ENCODE data around the gene GCNT1. TPM values are rescaled to one million over a fixed set of nuclear protein-coding genes. Genes with fewer than 3 reads are reported as not detected.
"Not testable (repeated sequence)": the region's sequence is repeated elsewhere in the genome, so short reads cannot be mapped to it uniquely, and the experiment has no call there.

The GCNT1 gene
- total RNA-seq, 1 experiment from 2014 or later: 17.8 TPM

- Histone ChIP-seq H3K27ac (no peak overlapping the region), H3K9me3 (replicated peaks) (no peaks in the 10 kb centered on the region), H3K4me1 (replicated peaks) (no peaks in the 10 kb centered on the region), H3K36me3 (no peaks in the 10 kb centered on the region), H3K4me3 (no peak overlapping the region), H3K27me3 (replicated peaks) (no peaks in the 10 kb centered on the region)
- no peak for DNase-seq (ENCODE audit: low read depth in 1 of 2, low spot score in 2 of 2)
Measured at GRCh38 chr9:76490249-76490990, 31.4 kb downstream of the GCNT1 start.

- not testable (repeated sequence) for H3K4me3 ChIP-seq; H3K9me3 ChIP-seq (replicated peaks); H3K27me3 ChIP-seq (replicated peaks); H3K27ac ChIP-seq; H3K36me3 ChIP-seq; H3K4me1 ChIP-seq (replicated peaks); DNase-seq (ENCODE audit: low read depth in 1 of 2, low spot score in 2 of 2)
Measured at GRCh38 chr9:76491056-76491455, 32.1 kb downstream of the GCNT1 start.

GRCh38 chr9:76493496-76493895 is 34.5 kb downstream of the GCNT1 start:
- H3K4me1 ChIP-seq (replicated peaks); H3K4me3 ChIP-seq; H3K36me3 ChIP-seq; H3K27ac ChIP-seq; H3K27me3 ChIP-seq (replicated peaks); H3K9me3 ChIP-seq (replicated peaks); DNase-seq (ENCODE audit: low read depth in 1 of 2, low spot score in 2 of 2): not testable (repeated sequence)

DNA sequence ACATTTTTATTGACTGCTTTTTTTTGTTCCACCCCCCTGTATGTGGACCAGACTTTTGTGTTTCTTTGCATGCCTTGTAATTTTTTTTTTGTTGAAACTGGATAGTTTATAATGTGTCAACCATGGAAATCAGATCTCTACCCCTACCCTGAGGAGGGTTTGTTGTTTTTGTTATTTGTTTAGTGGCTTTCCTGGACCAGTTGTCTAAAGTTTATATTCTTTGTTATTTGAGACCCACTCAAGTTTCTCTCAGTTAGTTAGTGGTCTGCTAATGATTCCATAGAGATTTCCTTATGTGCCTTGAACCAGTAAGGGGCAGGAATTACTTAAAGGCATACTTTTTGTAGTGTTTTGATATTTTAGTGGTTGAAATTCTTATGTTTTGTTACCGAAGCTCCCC is 41.1 kb downstream of the GCNT1 start:
- no peak for DNase-seq (ENCODE audit: low read depth in 1 of 2, low spot score in 2 of 2)
- no peak overlapping the region for H3K27ac ChIP-seq
- no peaks in the 10 kb centered on the region for H3K9me3 ChIP-seq (replicated peaks)
- peaks cover 5% of the 10 kb centered on the region; the same call in 1 of the 2 replicates for H3K4me1 ChIP-seq (replicated peaks)
- H3K4me3 ChIP-seq: no peak overlapping the region
- H3K36me3 ChIP-seq: peaks cover 12% of the 10 kb centered on the region
- H3K27me3 ChIP-seq (replicated peaks): no peaks in the 10 kb centered on the region

DNA sequence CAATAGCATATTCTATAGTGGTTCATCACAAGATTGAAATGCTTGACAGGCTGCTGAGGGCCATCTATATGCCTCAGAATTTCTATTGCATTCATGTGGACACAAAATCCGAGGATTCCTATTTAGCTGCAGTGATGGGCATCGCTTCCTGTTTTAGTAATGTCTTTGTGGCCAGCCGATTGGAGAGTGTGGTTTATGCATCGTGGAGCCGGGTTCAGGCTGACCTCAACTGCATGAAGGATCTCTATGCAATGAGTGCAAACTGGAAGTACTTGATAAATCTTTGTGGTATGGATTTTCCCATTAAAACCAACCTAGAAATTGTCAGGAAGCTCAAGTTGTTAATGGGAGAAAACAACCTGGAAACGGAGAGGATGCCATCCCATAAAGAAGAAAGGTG is 43.8 kb downstream of the GCNT1 start:
- H3K27ac ChIP-seq: no peak overlapping the region
- H3K9me3 ChIP-seq (replicated peaks): no peaks in the 10 kb centered on the region
- no peak for DNase-seq (ENCODE audit: low read depth in 1 of 2, low spot score in 2 of 2)
- peaks cover 5% of the 10 kb centered on the region; the same call in 1 of the 2 replicates for H3K4me1 ChIP-seq (replicated peaks)
- H3K36me3 ChIP-seq: peaks cover 12% of the 10 kb centered on the region
- H3K4me3 ChIP-seq: no peak overlapping the region
- no peaks in the 10 kb centered on the region for H3K27me3 ChIP-seq (replicated peaks)

DNA sequence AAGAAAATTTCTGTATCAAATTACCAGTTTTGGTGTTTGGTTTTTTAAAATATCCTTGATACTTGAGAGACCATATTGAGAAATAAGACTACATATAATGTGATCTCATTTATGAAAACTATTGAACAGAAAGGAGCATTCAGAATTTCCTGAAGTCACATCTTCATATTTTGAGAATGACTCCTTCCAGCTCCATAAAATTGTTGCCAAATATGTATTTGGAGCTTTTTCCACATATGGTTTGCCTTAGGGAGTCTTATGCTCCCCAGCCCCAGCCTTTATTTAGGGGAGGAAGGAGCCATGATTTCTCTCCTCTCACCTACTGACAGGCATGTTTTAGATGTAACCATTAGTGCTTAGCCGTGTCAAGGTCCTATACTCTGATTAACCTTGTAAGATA is 51.1 kb downstream of the GCNT1 start:
- Histone ChIP-seq H3K4me3 (no peak overlapping the region), H3K27me3 (replicated peaks) (no peaks in the 10 kb centered on the region), H3K36me3 (no peaks in the 10 kb centered on the region), H3K4me1 (replicated peaks) (peaks cover 5% of the 10 kb centered on the region; the same call in 1 of the 2 replicates), H3K27ac (no peak overlapping the region), H3K9me3 (replicated peaks) (no peaks in the 10 kb centered on the region)
- no peak for DNase-seq (ENCODE audit: low read depth in 1 of 2, low spot score in 2 of 2)

GRCh38 chr9:76510446-76510845 is 51.5 kb downstream of the GCNT1 start:
- Histone ChIP-seq H3K4me1 (replicated peaks) (peaks cover 5% of the 10 kb centered on the region; the same call in 1 of the 2 replicates), H3K27ac (no peak overlapping the region), H3K27me3 (replicated peaks) (no peaks in the 10 kb centered on the region), H3K9me3 (replicated peaks) (no peaks in the 10 kb centered on the region), H3K36me3 (no peaks in the 10 kb centered on the region), H3K4me3 (no peak overlapping the region)
- no peak for DNase-seq (ENCODE audit: low read depth in 1 of 2, low spot score in 2 of 2)

DNA sequence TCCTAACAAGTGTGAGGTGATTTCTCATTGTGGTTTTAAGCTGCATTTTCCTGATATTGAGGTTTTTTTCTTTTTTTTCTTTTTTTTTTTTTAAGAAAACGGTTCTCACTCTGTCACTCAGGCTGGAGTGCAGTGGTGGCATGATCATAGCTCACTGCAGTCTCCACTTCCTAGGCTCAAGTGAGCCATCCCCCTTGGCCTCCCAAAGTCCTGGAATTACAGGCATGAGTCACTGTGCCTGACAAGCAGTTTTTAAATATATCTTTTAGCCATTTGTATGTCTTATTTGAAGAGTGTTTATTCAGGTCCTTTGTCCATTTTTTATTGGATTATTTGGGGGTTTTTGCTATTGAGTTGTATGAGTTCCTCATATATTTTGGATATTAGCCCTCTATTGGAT is 53.8 kb downstream of the GCNT1 start:
- H3K9me3 ChIP-seq (replicated peaks): no peaks in the 10 kb centered on the region
- no peak overlapping the region for H3K27ac ChIP-seq
- no peaks in the 10 kb centered on the region for H3K27me3 ChIP-seq (replicated peaks)
- no peaks in the 10 kb centered on the region for H3K36me3 ChIP-seq
- peaks cover 11% of the 10 kb centered on the region for H3K4me1 ChIP-seq (replicated peaks)
- H3K4me3 ChIP-seq: no peak overlapping the region
- peak; percentile 56 to 62 for DNase-seq (ENCODE audit: low read depth in 1 of 2, low spot score in 2 of 2)

DNA sequence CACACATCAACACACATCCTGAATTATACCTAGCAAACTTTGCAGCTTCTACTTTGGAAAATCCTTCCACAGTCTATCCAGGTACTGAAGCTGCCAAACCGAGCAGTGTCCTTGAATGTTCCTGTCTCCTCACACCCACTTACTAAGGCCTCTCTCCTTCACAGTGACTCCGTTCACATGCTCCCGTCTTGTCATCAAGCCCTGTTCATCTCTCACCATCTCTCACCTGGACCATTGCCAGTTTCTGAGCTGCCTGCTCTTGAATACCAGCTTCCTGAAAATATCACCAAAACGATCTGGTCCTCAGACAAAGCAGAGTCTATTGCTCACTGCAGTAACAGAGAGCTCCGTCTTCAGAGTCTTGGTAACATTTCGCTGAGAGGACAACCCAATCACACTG is 57.4 kb downstream of the GCNT1 start:
- Histone ChIP-seq H3K9me3 (replicated peaks) (no peaks in the 10 kb centered on the region), H3K4me3 (no peak overlapping the region), H3K36me3 (no peaks in the 10 kb centered on the region), H3K4me1 (replicated peaks) (peaks cover 11% of the 10 kb centered on the region), H3K27ac (no peak overlapping the region), H3K27me3 (replicated peaks) (no peaks in the 10 kb centered on the region)
- no peak for DNase-seq (ENCODE audit: low read depth in 1 of 2, low spot score in 2 of 2)

GRCh38 chr9:76516871-76517270 is 57.9 kb downstream of the GCNT1 start:
- no peak for DNase-seq (ENCODE audit: low read depth in 1 of 2, low spot score in 2 of 2)
- H3K36me3 ChIP-seq: no peaks in the 10 kb centered on the region
- no peaks in the 10 kb centered on the region for H3K9me3 ChIP-seq (replicated peaks)
- no peaks in the 10 kb centered on the region for H3K27me3 ChIP-seq (replicated peaks)
- peaks cover 12% of the 10 kb centered on the region for H3K4me1 ChIP-seq (replicated peaks)
- no peak overlapping the region for H3K27ac ChIP-seq
- H3K4me3 ChIP-seq: no peak overlapping the region

- DNase-seq (ENCODE audit: low read depth in 1 of 2, low spot score in 2 of 2): no peak
Measured at GRCh38 chr9:76519075-76519835, 60.3 kb downstream of the GCNT1 start.

GRCh38 chr9:76521244-76521681 is 62.3 kb downstream of the GCNT1 start:
- DNase-seq (ENCODE audit: low read depth in 1 of 2, low spot score in 2 of 2): no peak
- Histone ChIP-seq H3K27ac (no peak overlapping the region), H3K4me1 (replicated peaks) (peaks cover 14% of the 10 kb centered on the region)

More at GRCh38 chr9:76519075-76519835, 60.3 kb downstream of the GCNT1 start:
- Histone ChIP-seq H3K27ac (no peak overlapping the region), H3K4me1 (replicated peaks) (peaks cover 14% of the 10 kb centered on the region), H3K4me3 (no peak overlapping the region), H3K36me3 (no peaks in the 10 kb centered on the region), H3K27me3 (replicated peaks) (no peaks in the 10 kb centered on the region), H3K9me3 (replicated peaks) (no peaks in the 10 kb centered on the region)

DNA sequence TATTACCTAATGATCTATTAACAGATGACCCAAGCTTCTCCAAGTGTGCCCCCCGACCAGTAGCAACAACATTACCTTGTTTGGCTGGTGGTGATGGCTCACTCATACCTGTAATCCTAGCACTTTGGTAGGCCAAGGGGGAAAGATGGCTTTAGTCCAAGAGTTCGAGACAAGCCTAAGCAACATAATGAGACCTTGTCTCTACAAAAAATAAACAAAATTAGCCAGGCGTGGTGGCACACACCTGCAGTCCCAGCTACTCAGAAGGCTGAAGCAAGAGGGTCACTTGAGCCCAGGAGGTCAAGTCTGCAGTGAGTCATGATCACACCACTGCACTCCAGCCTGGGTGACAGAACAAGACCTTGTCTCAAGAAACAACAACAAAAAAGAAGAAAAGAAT is 62.9 kb downstream of the GCNT1 start:
- Histone ChIP-seq H3K27ac (no peak overlapping the region), H3K9me3 (replicated peaks) (no peaks in the 10 kb centered on the region), H3K27me3 (replicated peaks) (no peaks in the 10 kb centered on the region), H3K36me3 (no peaks in the 10 kb centered on the region), H3K4me3 (no peak overlapping the region), H3K4me1 (replicated peaks) (peaks cover 14% of the 10 kb centered on the region)
- no peak for DNase-seq (ENCODE audit: low read depth in 1 of 2, low spot score in 2 of 2)

More at GRCh38 chr9:76521244-76521681, 62.3 kb downstream of the GCNT1 start:
- no peaks in the 10 kb centered on the region for H3K27me3 ChIP-seq (replicated peaks)
- H3K36me3 ChIP-seq: no peaks in the 10 kb centered on the region
- no peaks in the 10 kb centered on the region for H3K9me3 ChIP-seq (replicated peaks)
- H3K4me3 ChIP-seq: no peak overlapping the region

DNA sequence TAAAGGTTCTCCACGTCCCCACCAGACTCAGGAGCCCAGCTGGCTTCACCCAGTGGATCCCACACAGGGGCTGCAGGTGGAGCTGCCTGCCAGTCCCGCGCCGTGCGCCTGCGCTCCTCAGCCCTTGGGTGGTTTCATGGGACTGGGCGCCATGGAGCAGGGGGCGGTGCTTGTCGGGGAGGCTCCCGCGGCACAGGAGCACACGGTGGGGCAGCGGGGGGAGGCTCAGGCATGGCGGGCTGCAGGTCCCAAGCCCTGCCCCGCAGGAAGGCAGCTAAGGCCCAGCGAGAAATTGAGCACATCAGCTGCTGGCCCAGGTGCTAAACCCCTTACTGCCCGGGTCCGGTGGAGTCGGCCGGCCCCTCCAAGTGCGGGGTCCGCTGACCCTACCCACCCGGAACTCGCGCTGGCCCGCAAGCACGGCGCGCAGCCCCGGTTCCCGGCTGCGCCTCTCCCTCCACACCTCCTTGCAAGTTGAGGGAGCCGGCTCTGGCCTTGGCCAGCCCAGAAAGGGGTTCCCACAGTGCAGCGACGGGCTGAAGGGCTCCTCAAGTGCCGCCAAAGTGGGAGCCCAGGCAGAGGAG is 64.7 kb downstream of the GCNT1 start:
- H3K4me1 ChIP-seq (replicated peaks); H3K4me3 ChIP-seq; H3K27me3 ChIP-seq (replicated peaks); H3K9me3 ChIP-seq (replicated peaks); H3K27ac ChIP-seq; H3K36me3 ChIP-seq; DNase-seq (ENCODE audit: low read depth in 1 of 2, low spot score in 2 of 2): not testable (repeated sequence)
